PFSK-1 (cell line): Measurements from ENCODE around the gene TOX2.

Source experiments
- FOXP2 ChIP-seq: optimal IDR thresholded peaks from 2 replicates; pipeline ENCODE3; 2011; ENCODE audit warnings: borderline replicate concordance, control low read depth, inconsistent platforms; ENCODE audit not compliant: insufficient read depth; ENCODE audit errors: extremely low read length, extremely low read depth
- POLR2AphosphoS5 ChIP-seq: IDR thresholded peaks from 2 replicates; pipeline ENCODE4 v1.6.1; 2012; ENCODE audit warnings: low read depth, mild to moderate bottlenecking, control low read depth, low read length, moderate library complexity
- SIN3A ChIP-seq: IDR thresholded peaks from 2 replicates; pipeline ENCODE4 v1.6.1; 2012; ENCODE audit warnings: mild to moderate bottlenecking, low read length, moderate library complexity, borderline replicate concordance; ENCODE audit not compliant: insufficient read depth
- TAF1 ChIP-seq: IDR thresholded peaks from 2 replicates; pipeline ENCODE4 v1.6.1; 2012; ENCODE audit warnings: low read length, control low read depth, borderline replicate concordance; ENCODE audit not compliant: insufficient read depth
- TF ChIP-seq, protein P1 (sequence below), 2 experiments: IDR thresholded peaks; 2 replicates each; pipeline versions ENCODE4 v1.6.1 to v1.8.0; 2011 to 2012; ENCODE audit warnings: low read depth in 2 of 2, low read length in 2 of 2, control low read depth in 1 of 2, inconsistent platforms in 1 of 2, mild to moderate bottlenecking in 1 of 2, moderate library complexity in 1 of 2; ENCODE audit not compliant: insufficient read depth in 1 of 2

The TOX2 gene

DNA sequence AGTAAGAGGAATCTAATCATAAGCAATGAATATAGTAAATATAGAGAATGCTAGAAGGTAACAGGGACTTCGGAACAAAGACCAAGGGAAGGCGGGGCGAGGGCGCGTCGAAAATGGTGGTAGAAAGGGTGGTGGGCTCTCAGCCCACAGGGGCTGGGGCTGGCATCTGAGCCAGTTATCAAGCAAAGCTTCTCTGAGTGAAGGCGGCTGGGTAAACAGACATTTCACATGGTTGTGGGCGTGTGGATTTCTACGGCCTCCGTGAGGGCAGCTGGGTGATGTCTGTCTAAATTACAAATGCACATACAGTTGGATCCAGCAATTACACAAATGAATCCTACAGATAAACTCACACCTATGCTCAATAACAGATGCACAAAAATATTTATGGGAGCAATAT is 56.6 kb downstream of the TOX2 start:
- TF ChIP-seq, protein P1, sequence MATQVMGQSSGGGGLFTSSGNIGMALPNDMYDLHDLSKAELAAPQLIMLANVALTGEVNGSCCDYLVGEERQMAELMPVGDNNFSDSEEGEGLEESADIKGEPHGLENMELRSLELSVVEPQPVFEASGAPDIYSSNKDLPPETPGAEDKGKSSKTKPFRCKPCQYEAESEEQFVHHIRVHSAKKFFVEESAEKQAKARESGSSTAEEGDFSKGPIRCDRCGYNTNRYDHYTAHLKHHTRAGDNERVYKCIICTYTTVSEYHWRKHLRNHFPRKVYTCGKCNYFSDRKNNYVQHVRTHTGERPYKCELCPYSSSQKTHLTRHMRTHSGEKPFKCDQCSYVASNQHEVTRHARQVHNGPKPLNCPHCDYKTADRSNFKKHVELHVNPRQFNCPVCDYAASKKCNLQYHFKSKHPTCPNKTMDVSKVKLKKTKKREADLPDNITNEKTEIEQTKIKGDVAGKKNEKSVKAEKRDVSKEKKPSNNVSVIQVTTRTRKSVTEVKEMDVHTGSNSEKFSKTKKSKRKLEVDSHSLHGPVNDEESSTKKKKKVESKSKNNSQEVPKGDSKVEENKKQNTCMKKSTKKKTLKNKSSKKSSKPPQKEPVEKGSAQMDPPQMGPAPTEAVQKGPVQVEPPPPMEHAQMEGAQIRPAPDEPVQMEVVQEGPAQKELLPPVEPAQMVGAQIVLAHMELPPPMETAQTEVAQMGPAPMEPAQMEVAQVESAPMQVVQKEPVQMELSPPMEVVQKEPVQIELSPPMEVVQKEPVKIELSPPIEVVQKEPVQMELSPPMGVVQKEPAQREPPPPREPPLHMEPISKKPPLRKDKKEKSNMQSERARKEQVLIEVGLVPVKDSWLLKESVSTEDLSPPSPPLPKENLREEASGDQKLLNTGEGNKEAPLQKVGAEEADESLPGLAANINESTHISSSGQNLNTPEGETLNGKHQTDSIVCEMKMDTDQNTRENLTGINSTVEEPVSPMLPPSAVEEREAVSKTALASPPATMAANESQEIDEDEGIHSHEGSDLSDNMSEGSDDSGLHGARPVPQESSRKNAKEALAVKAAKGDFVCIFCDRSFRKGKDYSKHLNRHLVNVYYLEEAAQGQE (IDR thresholded peaks at IDR 0.05; ENCODE audit: insufficient read depth in 1 of 2, low read depth in 2 of 2, low read length in 2 of 2) = no peak
- TF ChIP-seq FOXP2 (no peak), SIN3A (no peak), TAF1 (no peak), POLR2AphosphoS5 (no peak)

DNA sequence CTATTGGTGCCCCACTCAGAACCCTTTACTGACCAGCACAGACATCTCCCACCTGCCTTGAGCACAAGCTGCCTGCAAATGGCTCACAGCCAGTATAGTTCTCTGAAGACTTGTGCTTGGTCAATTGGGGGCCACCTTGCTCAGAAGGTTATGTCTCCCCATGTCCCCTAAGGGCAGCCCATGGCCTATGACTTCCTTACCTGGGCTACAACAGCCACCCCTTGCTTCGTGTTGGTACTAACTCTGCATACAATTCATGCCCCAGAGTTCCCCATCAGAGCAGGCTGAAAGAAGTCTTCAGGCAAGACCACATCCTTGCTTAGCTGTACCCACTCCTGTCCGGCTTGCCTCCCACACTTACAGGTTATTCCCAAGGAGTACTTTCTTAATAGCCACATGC is 57.4 kb downstream of the TOX2 start:
- TF ChIP-seq TAF1 (no peak), FOXP2 (no peak), POLR2AphosphoS5 (no peak), SIN3A (no peak)
- TF ChIP-seq, protein P1 (IDR thresholded peaks at IDR 0.05; ENCODE audit: insufficient read depth in 1 of 2, low read depth in 2 of 2, low read length in 2 of 2) = no peak

DNA sequence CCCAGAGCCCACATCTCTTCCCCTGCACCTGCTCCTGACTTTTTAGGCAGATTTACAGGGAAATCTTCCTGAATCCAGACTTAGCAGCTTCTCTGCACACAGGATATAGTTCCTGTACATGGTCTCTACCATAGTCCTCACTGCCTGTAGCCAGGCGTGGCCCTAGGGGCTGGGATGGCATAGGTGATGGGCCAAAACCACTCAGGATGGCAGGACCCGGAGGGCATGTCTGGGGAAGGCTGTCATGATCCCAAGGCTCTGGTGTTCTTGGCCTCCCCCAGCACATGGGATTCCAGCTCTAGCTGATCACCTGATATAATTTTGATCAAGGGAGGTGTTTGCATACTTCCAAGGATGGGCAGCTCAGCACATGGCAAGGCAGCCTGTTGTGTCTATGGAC is 58.0 kb downstream of the TOX2 start:
- no peak for TF ChIP-seq POLR2AphosphoS5
- TF ChIP-seq SIN3A = no peak
- TF ChIP-seq FOXP2 = no peak
- TF ChIP-seq, protein P1 (IDR thresholded peaks at IDR 0.05; ENCODE audit: insufficient read depth in 1 of 2, low read depth in 2 of 2, low read length in 2 of 2) = no peak
- TF ChIP-seq TAF1 = no peak

DNA sequence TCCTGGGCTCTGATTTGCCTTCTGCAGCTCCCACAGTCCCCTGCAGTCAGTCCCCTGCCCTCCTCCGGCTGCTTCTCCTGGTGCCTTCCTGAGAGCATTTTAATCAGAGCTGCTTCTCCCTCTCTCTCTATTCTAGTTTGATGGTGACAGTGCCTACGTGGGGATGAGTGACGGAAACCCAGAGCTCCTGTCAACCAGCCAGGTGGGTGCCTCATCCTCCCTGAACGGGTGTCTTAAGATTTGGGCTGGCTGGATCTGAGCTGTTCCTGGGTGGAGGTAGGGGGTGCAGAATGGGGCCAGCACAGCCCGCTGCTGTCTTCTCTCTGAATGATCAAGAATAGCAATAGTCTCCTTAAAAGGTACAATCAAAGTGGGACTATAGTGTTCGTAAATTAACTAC is 58.6 kb downstream of the TOX2 start:
- TF ChIP-seq POLR2AphosphoS5 (no peak), TAF1 (no peak), FOXP2 (no peak), SIN3A (no peak)
- TF ChIP-seq, protein P1 (IDR thresholded peaks at IDR 0.05; ENCODE audit: insufficient read depth in 1 of 2, low read depth in 2 of 2, low read length in 2 of 2) = no peak
